GM23248 (cell line): ENCODE measurements around the gene PNPLA8.

Experiments used
- EZH2 ChIP-seq: fragments of 200-600 bp; sonication (generic); IDR thresholded peaks from 2 replicates; pipeline ENCODE4 v1.6.1; 2018; ENCODE audit warnings: antibody characterized with exemption, mild to moderate bottlenecking; ENCODE audit not compliant: insufficient read depth, poor library complexity, severe bottlenecking
- EZH2phosphoT487 ChIP-seq: fragments of 200-600 bp; sonication (generic); IDR thresholded peaks from 2 replicates; pipeline ENCODE4 v1.6.1; 2018; ENCODE audit warnings: antibody characterized with exemption, moderate library complexity, mild to moderate bottlenecking, low read depth; ENCODE audit not compliant: insufficient read depth

GRCh38 chr7:108498481-108498880, 27.5 kb downstream of the PNPLA8 start:
- no peak for TF ChIP-seq EZH2phosphoT487
- no peak for TF ChIP-seq EZH2
